Activated T-cell treated with anti-CD3 and anti-CD28 coated beads, Interleukin-2, amount 50 U/mL, for 24 hours (primary cell): ENCODE results near the gene RPF1.
A peak's percentile ranks its signal among the peaks of the same experiment; 100 is the strongest.

Experiments
- DNase-seq: peaks from one replicate; pipeline ENCODE4 v3.0.0-alpha.2; 2020
- H3K27ac Mint-ChIP-seq: 2 replicates; pipeline ENCODE4 v1.8.0; 2020; ENCODE audit warnings: mild to moderate bottlenecking, mixed read lengths
- H3K27me3 Mint-ChIP-seq: 2 replicates; pipeline ENCODE4 v1.8.0; 2020; ENCODE audit warnings: mixed read lengths
- H3K36me3 Mint-ChIP-seq: 2 replicates; pipeline ENCODE4 v1.8.0; 2020; ENCODE audit warnings: low read depth, mixed read lengths
- H3K4me1 Mint-ChIP-seq: 2 replicates; pipeline ENCODE4 v1.8.0; 2020; ENCODE audit warnings: low read depth, mixed read lengths
- H3K4me3 Mint-ChIP-seq: 2 replicates; pipeline ENCODE4 v1.8.0; 2020; ENCODE audit warnings: mild to moderate bottlenecking, moderate library complexity, mixed read lengths
- H3K9me3 Mint-ChIP-seq: 2 replicates; pipeline ENCODE4 v1.8.0; 2020; ENCODE audit warnings: mixed read lengths

The RPF1 gene

DNA sequence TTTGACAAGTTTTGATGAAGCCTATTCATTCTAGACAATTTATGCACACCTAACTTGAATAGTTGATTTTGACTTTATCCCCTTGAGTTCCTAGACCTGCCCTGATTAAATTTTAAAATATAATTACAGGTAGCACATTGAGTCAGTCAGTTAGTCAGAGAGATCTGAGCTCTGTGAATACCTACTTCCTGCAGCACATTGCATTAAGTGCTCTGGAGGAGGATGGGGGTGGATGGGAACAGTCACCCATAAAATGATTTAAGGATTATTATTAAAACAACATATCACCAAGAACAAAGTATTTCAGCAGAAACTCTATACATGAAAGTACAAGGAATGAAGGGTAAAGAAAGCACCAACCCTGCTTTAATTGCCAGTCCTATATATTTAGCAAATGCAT, 11.8 kb upstream of the RPF1 start:
- Mint-ChIP-seq H3K27ac (no peak overlapping the region), H3K36me3 (no peaks in the 10 kb centered on the region), H3K9me3 (no peaks in the 10 kb centered on the region), H3K4me1 (no peaks in the 10 kb centered on the region), H3K27me3 (peaks cover 66% of the 10 kb centered on the region), H3K4me3 (no peak overlapping the region)
- DNase-seq, result no peak

GRCh38 chr1:84476225-84476624, 2.8 kb upstream of the RPF1 start:
- Mint-ChIP-seq H3K27me3 (peaks cover 45% of the 10 kb centered on the region), H3K27ac (no peak overlapping the region), H3K36me3 (peaks cover 28% of the 10 kb centered on the region), H3K4me1 (peaks cover 19% of the 10 kb centered on the region), H3K4me3 (no peak overlapping the region), H3K9me3 (peaks cover 13% of the 10 kb centered on the region)
- DNase-seq, result no peak

DNA sequence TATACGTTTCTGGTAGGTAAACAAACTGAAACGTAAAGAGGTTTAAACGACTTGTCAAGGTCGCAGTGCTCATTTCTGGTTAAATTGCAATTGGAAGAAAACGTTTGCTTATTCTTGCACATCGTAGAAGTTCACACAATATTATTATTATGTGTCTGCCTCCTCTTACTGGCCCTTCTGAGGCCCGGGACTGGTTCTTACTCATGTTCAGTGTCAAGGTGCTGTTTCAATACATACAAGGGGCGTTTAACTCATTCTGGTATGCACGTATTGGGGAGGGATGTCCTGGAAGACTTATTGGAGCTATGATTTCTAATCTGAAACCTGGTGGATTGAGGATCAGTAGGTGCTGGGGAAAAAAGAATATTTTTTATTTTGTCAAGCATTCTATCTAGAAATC, 932 bp downstream of the RPF1 start:
- H3K4me1 Mint-ChIP-seq, result peaks cover 44% of the 10 kb centered on the region
- H3K36me3 Mint-ChIP-seq, result peaks cover 66% of the 10 kb centered on the region
- peaks cover 17% of the 10 kb centered on the region for H3K27me3 Mint-ChIP-seq
- H3K4me3 Mint-ChIP-seq, result peak overlapping the region; percentile 98
- peaks cover 13% of the 10 kb centered on the region for H3K9me3 Mint-ChIP-seq
- DNase-seq, result no peak
- peak overlapping the region; percentile 99 for H3K27ac Mint-ChIP-seq

DNA sequence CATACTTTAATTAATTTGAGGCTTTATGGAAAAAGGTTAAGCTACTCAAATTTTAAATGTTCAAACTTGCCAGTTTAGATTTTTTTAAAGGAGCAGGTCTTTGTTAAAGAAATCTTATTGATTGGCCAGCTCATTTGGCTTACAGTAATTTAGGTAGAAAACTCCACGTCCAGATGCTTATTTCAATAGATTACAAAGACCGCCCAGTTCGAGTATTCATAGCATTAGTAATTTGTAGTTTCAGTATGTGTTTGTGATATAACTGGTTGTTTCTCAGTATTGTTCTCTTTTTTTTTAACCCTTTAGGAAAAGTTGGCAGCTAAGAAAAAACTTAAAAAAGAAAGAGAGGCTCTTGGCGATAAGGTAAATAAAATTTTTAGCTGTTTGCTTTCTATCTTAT, 1.6 kb downstream of the RPF1 start:
- DNase-seq, result no peak
- H3K27me3 Mint-ChIP-seq, result peaks cover 13% of the 10 kb centered on the region
- H3K27ac Mint-ChIP-seq, result peak overlapping the region; percentile 14
- H3K9me3 Mint-ChIP-seq, result peaks cover 13% of the 10 kb centered on the region
- H3K4me3 Mint-ChIP-seq, result peak overlapping the region; percentile 98
- H3K36me3 Mint-ChIP-seq, result peaks cover 73% of the 10 kb centered on the region
- peaks cover 48% of the 10 kb centered on the region for H3K4me1 Mint-ChIP-seq

- Mint-ChIP-seq H3K27me3 (peaks cover 10% of the 10 kb centered on the region), H3K9me3 (peaks cover 16% of the 10 kb centered on the region), H3K4me1 (peaks cover 54% of the 10 kb centered on the region), H3K27ac (no peak overlapping the region), H3K36me3 (peaks cover 79% of the 10 kb centered on the region), H3K4me3 (peak overlapping the region; percentile 98)
- DNase-seq, result no peak
These were observed 2.3 kb downstream of the RPF1 start for GRCh38 chr1:84481317-84481716.

GRCh38 chr1:84488107-84488506, 9.0 kb downstream of the RPF1 start:
- DNase-seq, result no peak
- Mint-ChIP-seq H3K9me3 (peaks cover 3% of the 10 kb centered on the region), H3K36me3 (peaks cover 94% of the 10 kb centered on the region), H3K27ac (peak overlapping the region; percentile 59), H3K27me3 (no peaks in the 10 kb centered on the region), H3K4me1 (peaks cover 37% of the 10 kb centered on the region), H3K4me3 (no peak overlapping the region)

- no peaks in the 10 kb centered on the region for H3K27me3 Mint-ChIP-seq
- H3K4me1 Mint-ChIP-seq, result peaks cover 33% of the 10 kb centered on the region
- no peak overlapping the region for H3K27ac Mint-ChIP-seq
- H3K36me3 Mint-ChIP-seq, result peaks cover 92% of the 10 kb centered on the region
- peaks cover 3% of the 10 kb centered on the region for H3K9me3 Mint-ChIP-seq
- DNase-seq, result no peak
- H3K4me3 Mint-ChIP-seq, result no peak overlapping the region
These were observed 10.7 kb downstream of the RPF1 start for GRCh38 chr1:84489766-84490165.

DNA sequence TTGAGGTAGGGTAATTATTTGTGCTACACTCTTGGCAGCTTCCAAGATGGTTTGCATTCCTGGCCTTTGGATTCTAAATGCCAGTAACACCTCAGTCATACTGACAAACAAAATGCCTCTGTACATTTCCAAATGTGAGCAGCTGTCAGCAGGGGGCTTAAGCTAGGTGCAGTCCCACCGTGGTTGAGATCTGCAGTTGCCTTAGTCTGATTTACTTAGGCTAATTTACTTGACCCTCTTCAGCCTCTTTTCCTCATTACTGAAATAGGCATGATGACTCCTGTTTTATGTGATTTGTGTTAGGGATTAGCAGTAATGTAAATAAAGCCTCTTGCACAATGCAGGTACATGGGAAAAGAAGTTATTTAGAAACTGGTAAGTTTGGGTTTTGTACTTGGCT, 13.7 kb downstream of the RPF1 start:
- Mint-ChIP-seq H3K36me3 (peaks cover 93% of the 10 kb centered on the region), H3K27ac (peak overlapping the region; percentile 14), H3K9me3 (no peaks in the 10 kb centered on the region), H3K4me3 (no peak overlapping the region), H3K27me3 (no peaks in the 10 kb centered on the region), H3K4me1 (peaks cover 24% of the 10 kb centered on the region)
- no peak for DNase-seq

DNA sequence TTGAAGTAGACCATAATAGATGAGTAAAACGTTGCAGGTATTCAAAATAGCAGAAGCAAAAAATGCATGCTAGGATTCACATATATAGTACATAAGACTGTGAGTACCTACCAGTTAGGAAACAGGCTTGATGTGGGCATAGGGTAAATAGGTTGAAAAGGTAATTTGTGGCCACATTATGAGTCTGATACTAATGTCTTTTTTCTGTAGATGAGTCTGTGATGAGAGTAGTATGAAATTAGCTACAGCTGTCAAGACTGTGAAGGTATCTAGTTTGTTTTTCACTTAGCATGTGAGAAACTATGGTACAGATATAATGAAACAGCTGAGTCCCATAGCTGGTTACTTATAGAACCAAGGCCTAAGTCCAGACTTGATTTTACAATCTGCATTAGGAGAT, 14.7 kb downstream of the RPF1 start:
- H3K27me3 Mint-ChIP-seq, result no peaks in the 10 kb centered on the region
- no peak for DNase-seq
- H3K9me3 Mint-ChIP-seq, result no peaks in the 10 kb centered on the region
- peak overlapping the region; percentile 34 for H3K27ac Mint-ChIP-seq
- H3K36me3 Mint-ChIP-seq, result peaks cover 97% of the 10 kb centered on the region
- peaks cover 25% of the 10 kb centered on the region for H3K4me1 Mint-ChIP-seq
- no peak overlapping the region for H3K4me3 Mint-ChIP-seq

- Mint-ChIP-seq H3K27me3 (no peaks in the 10 kb centered on the region), H3K4me1 (peaks cover 42% of the 10 kb centered on the region), H3K36me3 (peaks cover 97% of the 10 kb centered on the region), H3K27ac (no peak overlapping the region), H3K4me3 (no peak overlapping the region), H3K9me3 (no peaks in the 10 kb centered on the region)
- no peak for DNase-seq
These were observed 17.4 kb downstream of the RPF1 start for GRCh38 chr1:84496498-84496897.

GRCh38 chr1:84497631-84498275, 18.7 kb downstream of the RPF1 start:
- no peak overlapping the region for H3K4me3 Mint-ChIP-seq
- no peaks in the 10 kb centered on the region for H3K9me3 Mint-ChIP-seq
- H3K36me3 Mint-ChIP-seq, result peaks cover 94% of the 10 kb centered on the region
- peaks cover 50% of the 10 kb centered on the region for H3K4me1 Mint-ChIP-seq
- H3K27ac Mint-ChIP-seq, result peak overlapping the region; percentile 58
- H3K27me3 Mint-ChIP-seq, result no peaks in the 10 kb centered on the region
- no peak for DNase-seq

GRCh38 chr1:84502927-84503326, 23.9 kb downstream of the RPF1 start:
- H3K27ac Mint-ChIP-seq, result no peak overlapping the region
- H3K4me1 Mint-ChIP-seq, result peaks cover 57% of the 10 kb centered on the region
- peaks cover 78% of the 10 kb centered on the region for H3K36me3 Mint-ChIP-seq
- H3K9me3 Mint-ChIP-seq, result no peaks in the 10 kb centered on the region
- H3K27me3 Mint-ChIP-seq, result no peaks in the 10 kb centered on the region
- DNase-seq, result no peak
- peak overlapping the region; percentile 97 for H3K4me3 Mint-ChIP-seq

- DNase-seq, result no peak
- Mint-ChIP-seq H3K9me3 (peaks cover 8% of the 10 kb centered on the region), H3K4me3 (peak overlapping the region; percentile 97), H3K36me3 (peaks cover 60% of the 10 kb centered on the region), H3K4me1 (peaks cover 52% of the 10 kb centered on the region), H3K27me3 (no peaks in the 10 kb centered on the region), H3K27ac (peak overlapping the region; percentile 97)
These were observed 25.8 kb downstream of the RPF1 start for GRCh38 chr1:84504580-84505492.

DNA sequence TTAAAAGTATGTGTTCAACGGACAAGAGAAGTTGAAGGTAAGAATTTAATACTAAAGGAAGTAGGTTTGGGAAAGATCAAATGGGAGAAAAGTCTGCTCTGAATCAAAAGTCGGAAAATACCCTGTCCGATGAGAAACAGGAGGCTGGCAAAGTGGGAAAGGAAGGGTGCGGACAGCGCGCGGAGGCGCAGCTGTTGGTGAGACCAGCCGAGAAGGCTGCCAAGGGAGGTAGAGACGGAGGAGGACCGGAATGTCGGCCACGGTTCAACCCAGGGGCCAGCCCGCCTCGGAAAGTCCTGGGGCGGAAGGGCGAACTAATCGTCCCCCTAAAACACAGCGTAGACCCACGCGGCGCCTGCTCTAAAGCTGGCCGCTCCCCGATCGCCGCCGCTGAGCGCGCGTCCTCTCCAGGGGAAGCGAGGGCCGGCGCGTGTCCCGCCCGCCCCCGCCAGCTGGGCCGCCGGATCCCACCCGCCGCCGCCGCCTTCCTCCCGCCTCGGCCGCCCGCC, 26.5 kb downstream of the RPF1 start:
- Mint-ChIP-seq H3K36me3 (peaks cover 53% of the 10 kb centered on the region), H3K4me3 (peak overlapping the region; percentile 97), H3K27me3 (no peaks in the 10 kb centered on the region), H3K9me3 (peaks cover 11% of the 10 kb centered on the region), H3K4me1 (peaks cover 45% of the 10 kb centered on the region), H3K27ac (peak overlapping the region; percentile 99)
- DNase-seq, result no peak
